ENCODE measurements around the gene KLKB1. TPM values are rescaled to one million over a fixed set of nuclear protein-coding genes. Genes with fewer than 3 reads are reported as not detected.
A peak's percentile ranks its signal among the peaks of the same experiment; 100 is the strongest.

Gene KLKB1
- total RNA-seq, 3 donors from 2014 or later, result 0.16 to 0.20 TPM; not detected in 1

DNA sequence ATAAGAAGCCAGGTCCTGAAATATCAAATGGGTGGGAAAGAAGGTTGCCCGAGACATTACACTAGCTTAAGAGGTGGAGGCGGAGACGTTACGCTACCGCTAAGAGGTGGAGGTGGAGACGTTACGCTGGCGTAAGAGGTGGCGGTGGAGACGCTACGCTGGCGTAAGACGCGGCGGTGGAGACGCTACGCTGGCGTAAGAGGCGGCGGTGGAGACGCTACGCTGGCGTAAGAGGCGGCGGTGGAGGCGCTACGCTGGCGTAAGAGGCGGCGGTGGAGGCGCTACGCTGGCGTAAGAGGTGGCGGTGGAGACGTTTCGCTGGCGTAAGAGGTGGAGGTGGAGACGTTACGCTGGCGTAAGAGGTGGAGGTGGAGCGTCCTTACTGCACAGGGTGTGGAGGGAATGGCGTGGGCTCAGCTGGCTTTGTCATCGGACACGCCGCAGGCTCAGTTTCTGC, 23.2 kb upstream of the KLKB1 start:
- DNase-seq (no peak), ATAC-seq (peak; percentile 56 to 80)
- Mint-ChIP-seq H3K4me1 (ENCODE audit: low read depth) (peaks cover 7% of the 10 kb centered on the region), H3K27me3 (ENCODE audit: low read depth) (no peaks in the 10 kb centered on the region), H3K36me3 (ENCODE audit: insufficient read depth) (peaks cover 11% of the 10 kb centered on the region), H3K4me3 (peak overlapping the region; percentile 11), H3K9me3 (peaks cover 5% of the 10 kb centered on the region)

DNA sequence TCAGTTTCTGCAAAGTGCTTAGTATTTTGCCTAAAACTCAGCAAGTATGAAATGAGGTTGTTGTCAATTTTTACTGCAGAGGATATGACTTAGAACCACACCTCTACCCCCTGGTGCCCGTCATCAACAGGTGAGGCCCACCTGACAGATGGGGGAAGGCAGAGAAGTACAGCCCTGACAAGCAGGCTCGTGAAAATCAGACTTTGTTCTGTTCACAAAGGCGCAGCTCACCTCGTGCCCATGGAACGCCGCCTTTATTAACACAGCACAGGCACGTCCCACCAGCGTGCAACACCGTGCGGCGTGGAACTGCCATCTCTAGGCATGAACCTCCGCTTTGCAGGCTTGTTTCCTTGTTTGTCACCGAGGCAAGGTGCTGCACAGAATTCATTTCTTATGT, 22.6 kb upstream of the KLKB1 start:
- Mint-ChIP-seq H3K9me3 (peaks cover 8% of the 10 kb centered on the region), H3K4me1 (ENCODE audit: low read depth) (peaks cover 7% of the 10 kb centered on the region), H3K27me3 (ENCODE audit: low read depth) (no peaks in the 10 kb centered on the region), H3K4me3 (peak overlapping the region; percentile 11), H3K36me3 (ENCODE audit: insufficient read depth) (peaks cover 17% of the 10 kb centered on the region)
- ATAC-seq (no peak), DNase-seq (no peak)

DNA sequence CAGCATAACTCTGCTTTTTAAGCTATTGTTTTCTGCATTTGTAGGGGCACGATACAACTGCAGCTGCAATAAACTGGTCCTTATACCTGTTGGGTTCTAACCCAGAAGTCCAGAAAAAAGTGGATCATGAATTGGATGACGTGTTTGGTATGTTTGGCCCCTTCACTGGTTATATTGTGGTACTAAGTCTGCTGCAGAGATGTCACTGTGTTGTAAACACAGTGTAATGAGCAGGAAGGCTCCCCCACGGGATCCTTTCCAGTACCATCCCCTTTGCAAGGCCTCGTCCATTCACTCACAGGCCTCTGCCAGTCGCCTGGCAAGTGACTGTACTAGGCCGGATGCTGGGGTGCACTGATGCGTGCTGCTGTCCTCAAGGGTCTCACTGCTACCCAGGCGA, 22.2 kb upstream of the KLKB1 start:
- H3K36me3 Mint-ChIP-seq (ENCODE audit: insufficient read depth), result peaks cover 20% of the 10 kb centered on the region
- peaks cover 9% of the 10 kb centered on the region for H3K9me3 Mint-ChIP-seq
- H3K4me1 Mint-ChIP-seq (ENCODE audit: low read depth), result peaks cover 7% of the 10 kb centered on the region
- no peak overlapping the region for H3K4me3 Mint-ChIP-seq
- ATAC-seq, result no peak
- H3K27me3 Mint-ChIP-seq (ENCODE audit: low read depth), result no peaks in the 10 kb centered on the region
- DNase-seq, result no peak

DNA sequence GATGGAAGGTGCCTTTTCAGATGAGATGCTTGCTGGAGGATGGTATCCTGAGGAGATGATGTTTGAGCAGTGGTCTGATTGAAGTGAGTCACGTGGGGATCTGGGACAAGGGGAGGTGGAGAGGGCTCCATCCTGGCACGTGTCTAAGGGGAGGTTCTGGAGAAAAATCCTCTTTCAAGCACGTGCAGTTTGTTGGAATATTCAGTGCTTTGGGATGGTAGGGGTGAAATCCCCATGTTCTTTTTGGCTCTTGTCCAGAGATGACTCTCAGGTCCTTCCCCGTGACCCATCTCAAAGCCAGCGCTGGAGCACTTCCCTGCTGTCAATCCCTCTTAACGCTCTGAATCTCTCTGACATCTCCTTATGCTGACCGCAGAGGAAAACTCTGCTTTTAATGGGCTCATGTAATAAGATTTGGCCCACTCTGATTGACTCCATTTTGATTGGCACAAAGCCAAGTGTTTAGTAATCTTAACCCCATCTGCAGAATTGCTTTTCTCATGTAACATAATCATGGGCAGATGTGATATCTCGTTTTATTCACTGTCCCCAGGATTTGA, 10.8 kb upstream of the KLKB1 start:
- no peaks in the 10 kb centered on the region for H3K9me3 Mint-ChIP-seq
- H3K36me3 Mint-ChIP-seq (ENCODE audit: insufficient read depth), result peaks cover 12% of the 10 kb centered on the region
- no peak for DNase-seq
- no peaks in the 10 kb centered on the region for H3K4me1 Mint-ChIP-seq (ENCODE audit: low read depth)
- no peaks in the 10 kb centered on the region for H3K27me3 Mint-ChIP-seq (ENCODE audit: low read depth)
- ATAC-seq, result no peak
- no peak overlapping the region for H3K4me3 Mint-ChIP-seq

DNA sequence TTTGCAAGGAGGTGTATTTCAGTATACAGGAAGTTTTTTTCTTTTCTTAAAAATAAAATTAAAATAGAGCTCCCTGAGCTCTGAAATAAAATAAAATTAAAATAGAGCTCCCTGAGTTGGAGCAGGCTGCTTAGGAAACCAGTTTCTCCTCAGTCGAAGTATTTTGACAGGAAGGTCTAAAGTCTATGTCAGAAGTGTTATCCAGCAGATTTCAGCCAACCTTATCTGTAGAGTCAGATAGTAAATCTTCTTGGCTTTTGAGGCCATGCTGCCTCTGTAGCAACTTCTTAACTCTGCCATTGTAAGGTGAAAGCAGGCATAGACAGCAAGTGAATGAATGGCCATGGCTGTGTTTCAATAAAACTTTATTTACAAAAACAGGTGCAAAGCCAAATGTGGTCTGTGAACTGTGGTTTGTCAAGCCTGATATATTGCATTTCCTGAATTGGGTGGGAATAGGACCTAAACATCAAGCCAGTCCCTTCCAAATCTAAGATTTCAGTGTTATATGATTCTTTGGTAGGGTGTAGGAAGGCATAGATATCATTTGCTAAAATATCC, 9.5 kb upstream of the KLKB1 start:
- ATAC-seq, result no peak

DNA sequence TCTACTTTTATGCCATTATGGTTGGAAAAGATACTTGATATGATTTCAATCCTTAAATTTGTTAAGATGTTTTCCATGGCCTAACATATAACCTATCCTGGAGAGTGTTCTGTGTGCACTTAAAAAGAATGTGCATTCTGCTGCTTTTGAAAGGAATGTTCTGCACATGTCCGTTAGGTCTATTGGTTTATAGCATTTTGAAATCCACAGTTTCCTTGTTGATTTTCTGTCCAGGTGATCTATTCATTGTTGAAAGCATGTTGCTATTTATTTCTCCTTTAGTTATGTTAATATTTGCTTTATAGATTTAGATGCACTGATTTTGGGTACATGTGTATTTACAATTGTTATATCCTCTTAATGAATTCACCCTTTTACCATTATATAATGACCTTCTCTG, 5.7 kb upstream of the KLKB1 start:
- H3K4me1 Mint-ChIP-seq (ENCODE audit: low read depth), result no peaks in the 10 kb centered on the region
- H3K4me3 Mint-ChIP-seq, result no peak overlapping the region
- H3K27me3 Mint-ChIP-seq (ENCODE audit: low read depth), result no peaks in the 10 kb centered on the region
- H3K36me3 Mint-ChIP-seq (ENCODE audit: insufficient read depth), result peaks cover 15% of the 10 kb centered on the region
- peaks cover 7% of the 10 kb centered on the region for H3K9me3 Mint-ChIP-seq
- ATAC-seq, result no peak
- DNase-seq, result no peak

More for the DNA sequence above, 9.5 kb upstream of the KLKB1 start:
- no peaks in the 10 kb centered on the region for H3K4me1 Mint-ChIP-seq (ENCODE audit: low read depth)
- peaks cover 7% of the 10 kb centered on the region for H3K36me3 Mint-ChIP-seq (ENCODE audit: insufficient read depth)
- no peak for DNase-seq
- no peak overlapping the region for H3K4me3 Mint-ChIP-seq
- H3K27me3 Mint-ChIP-seq (ENCODE audit: low read depth), result no peaks in the 10 kb centered on the region
- no peaks in the 10 kb centered on the region for H3K9me3 Mint-ChIP-seq

DNA sequence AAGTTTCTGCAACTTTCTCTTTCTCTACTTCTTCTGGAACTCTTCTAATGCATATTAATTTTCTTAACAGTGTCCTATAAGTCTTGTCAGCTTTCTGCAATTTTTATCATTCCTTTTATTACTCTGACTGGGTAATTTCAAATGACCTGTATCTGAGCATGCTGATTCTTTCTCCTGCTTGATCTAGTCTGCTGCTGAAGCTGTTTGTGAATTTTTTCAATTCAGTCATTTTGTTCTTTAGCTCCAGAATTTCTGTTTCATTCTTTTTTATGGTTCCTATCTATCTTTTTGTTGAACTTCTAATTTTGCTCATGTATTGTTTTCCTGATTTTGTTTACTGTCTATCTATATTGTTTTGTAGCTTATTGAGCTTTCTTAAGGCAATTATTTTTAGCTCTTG, 1.5 kb upstream of the KLKB1 start:
- no peaks in the 10 kb centered on the region for H3K27me3 Mint-ChIP-seq (ENCODE audit: low read depth)
- ATAC-seq (no peak), DNase-seq (no peak)
- no peaks in the 10 kb centered on the region for H3K4me1 Mint-ChIP-seq (ENCODE audit: low read depth)
- no peak overlapping the region for H3K4me3 Mint-ChIP-seq
- peaks cover 7% of the 10 kb centered on the region for H3K9me3 Mint-ChIP-seq
- H3K36me3 Mint-ChIP-seq (ENCODE audit: insufficient read depth), result peaks cover 21% of the 10 kb centered on the region

DNA sequence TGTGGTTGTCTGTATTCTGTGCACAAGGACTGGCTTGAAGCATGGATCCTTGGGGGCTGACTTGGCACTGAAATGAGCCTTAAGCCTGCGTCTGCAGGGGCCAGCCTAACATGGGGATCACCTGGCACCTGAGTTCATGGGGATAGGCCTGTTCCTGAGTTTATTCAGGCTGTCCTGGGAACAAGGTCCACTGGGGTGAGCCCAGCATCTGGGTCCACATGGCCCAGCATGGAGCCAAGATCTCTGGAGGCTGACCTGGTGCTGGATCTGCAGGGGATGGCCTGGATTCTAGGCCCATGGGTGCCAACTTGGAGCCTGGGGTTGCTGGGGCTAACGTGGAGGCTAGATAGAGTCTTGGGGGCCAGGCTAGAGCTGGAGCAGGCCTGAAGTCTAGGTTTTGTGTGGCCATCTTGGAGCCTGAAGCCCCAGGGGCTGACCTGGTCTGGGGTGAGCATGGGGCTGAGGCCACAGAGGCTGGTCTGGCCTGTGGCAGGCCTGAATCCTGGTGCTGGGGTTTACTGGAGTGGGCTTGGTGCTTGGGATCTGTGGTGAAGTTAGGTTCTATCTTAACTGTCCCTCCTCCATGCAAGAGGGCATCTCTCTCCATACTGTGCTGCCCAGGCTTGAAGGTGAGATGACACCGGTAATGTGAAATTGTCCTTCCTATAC, 652 bp upstream of the KLKB1 start:
- Mint-ChIP-seq H3K9me3 (peaks cover 7% of the 10 kb centered on the region), H3K27me3 (ENCODE audit: low read depth) (no peaks in the 10 kb centered on the region), H3K4me1 (ENCODE audit: low read depth) (no peaks in the 10 kb centered on the region), H3K36me3 (ENCODE audit: insufficient read depth) (peaks cover 21% of the 10 kb centered on the region), H3K4me3 (no peak overlapping the region)
- DNase-seq (no peak), ATAC-seq (no peak)

DNA sequence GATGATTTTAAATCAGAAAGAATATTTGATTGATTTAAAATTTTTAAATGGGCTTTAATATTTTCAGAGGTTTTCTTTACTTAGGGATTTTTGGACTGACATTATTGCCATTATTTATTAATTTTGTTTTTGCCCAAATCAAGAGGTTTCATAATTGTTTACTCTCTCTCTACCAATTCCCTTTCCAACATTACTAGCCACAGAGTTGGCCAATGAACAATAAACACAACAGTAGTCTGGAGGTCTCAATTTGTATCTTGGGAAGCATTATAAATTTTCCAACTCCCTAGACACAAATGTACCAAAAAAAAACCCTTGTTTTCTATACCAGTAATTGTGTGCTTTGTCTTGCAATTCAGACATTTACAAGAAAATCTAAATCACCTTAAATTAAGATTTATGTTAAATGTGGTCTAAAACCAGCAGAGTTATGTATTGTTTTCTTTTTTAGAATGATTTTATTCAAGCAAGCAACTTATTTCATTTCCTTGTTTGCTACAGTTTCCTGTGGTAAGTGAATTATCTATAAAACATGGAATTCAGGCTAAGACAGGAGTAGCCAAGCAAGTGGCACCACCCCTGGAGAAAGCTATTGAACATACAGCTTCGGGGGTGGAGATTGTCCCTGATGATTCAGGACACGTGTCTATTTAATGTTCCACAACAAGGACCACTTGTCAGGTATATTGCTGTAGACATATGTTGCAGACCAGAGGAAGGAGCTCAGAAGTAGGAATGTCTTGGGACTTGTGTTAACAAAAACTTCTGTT, 622 bp downstream of the KLKB1 start:
- no peaks in the 10 kb centered on the region for H3K27me3 Mint-ChIP-seq (ENCODE audit: low read depth)
- no peaks in the 10 kb centered on the region for H3K4me1 Mint-ChIP-seq (ENCODE audit: low read depth)
- peaks cover 7% of the 10 kb centered on the region for H3K9me3 Mint-ChIP-seq

DNA sequence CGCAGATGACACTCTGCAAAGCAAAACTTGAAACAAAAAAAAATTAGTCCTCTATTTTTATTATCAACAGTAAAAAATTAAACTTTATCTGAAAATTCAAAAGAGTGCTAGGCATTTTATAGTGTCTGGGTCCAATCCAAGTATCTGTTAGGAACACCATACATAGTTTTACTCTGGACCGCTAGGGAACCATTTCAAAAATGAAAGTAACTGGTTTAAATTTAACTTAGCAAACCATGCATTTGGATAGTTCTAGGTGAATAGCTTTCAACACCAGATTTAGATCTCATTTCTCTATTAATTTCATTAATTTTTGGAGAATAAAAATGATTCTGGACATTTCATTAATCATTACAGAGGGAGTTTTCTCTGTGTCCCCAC, 1.2 kb downstream of the KLKB1 start:
- H3K4me3 Mint-ChIP-seq, result no peak overlapping the region
- ATAC-seq (no peak), DNase-seq (no peak)
- H3K27me3 Mint-ChIP-seq (ENCODE audit: low read depth), result no peaks in the 10 kb centered on the region
- peaks cover 7% of the 10 kb centered on the region for H3K9me3 Mint-ChIP-seq
- peaks cover 19% of the 10 kb centered on the region for H3K36me3 Mint-ChIP-seq (ENCODE audit: insufficient read depth)
- H3K4me1 Mint-ChIP-seq (ENCODE audit: low read depth), result no peaks in the 10 kb centered on the region

More for the DNA sequence above, 622 bp downstream of the KLKB1 start:
- no peak for ATAC-seq
- DNase-seq, result no peak
- Mint-ChIP-seq H3K36me3 (ENCODE audit: insufficient read depth) (peaks cover 25% of the 10 kb centered on the region), H3K4me3 (no peak overlapping the region)

DNA sequence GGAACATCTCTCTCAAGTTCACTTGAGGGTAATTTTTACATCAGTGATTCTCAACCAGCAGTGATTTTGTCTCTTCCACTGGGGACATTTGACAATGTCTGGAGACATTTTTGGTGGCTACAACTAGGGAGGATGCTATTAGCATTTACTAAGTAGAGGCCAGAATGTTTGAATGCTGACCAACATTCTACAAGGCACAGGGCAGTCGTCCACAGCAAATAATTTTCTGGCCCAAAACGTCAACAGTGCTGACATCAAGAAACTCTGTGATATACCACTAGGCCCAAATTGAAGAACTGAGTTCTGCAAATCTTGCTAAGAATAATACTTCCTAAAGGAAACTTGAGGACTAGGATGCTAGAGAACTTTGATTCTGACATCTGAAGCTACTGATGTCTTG, 7.1 kb downstream of the KLKB1 start:
- H3K4me1 Mint-ChIP-seq (ENCODE audit: low read depth), result no peaks in the 10 kb centered on the region
- H3K27me3 Mint-ChIP-seq (ENCODE audit: low read depth), result no peaks in the 10 kb centered on the region
- peaks cover 24% of the 10 kb centered on the region for H3K36me3 Mint-ChIP-seq (ENCODE audit: insufficient read depth)
- DNase-seq (no peak), ATAC-seq (no peak)
- H3K4me3 Mint-ChIP-seq, result no peak overlapping the region
- H3K9me3 Mint-ChIP-seq, result no peaks in the 10 kb centered on the region

DNA sequence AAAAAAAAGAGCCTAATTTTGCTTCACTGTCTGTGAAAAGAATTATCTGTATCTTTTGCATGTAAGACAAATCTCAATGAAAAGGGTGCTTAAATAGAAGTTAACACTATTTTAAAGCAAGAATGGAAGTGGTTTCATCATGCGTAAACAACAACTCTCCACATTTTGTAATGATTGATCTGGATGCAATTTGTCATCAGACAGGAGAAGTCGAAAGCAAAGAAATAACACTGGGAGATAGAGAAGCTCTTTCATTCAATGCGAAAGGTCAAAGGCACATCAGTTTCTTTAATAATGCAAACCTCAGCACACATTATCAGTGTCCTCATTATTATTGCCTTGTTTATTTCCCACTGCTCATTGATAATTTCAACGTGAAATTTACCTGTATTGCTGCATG, 8.8 kb downstream of the KLKB1 start:
- no peaks in the 10 kb centered on the region for H3K4me1 Mint-ChIP-seq (ENCODE audit: low read depth)
- DNase-seq (no peak), ATAC-seq (no peak)
- H3K9me3 Mint-ChIP-seq, result no peaks in the 10 kb centered on the region
- peaks cover 30% of the 10 kb centered on the region for H3K36me3 Mint-ChIP-seq (ENCODE audit: insufficient read depth)
- H3K27me3 Mint-ChIP-seq (ENCODE audit: low read depth), result no peaks in the 10 kb centered on the region
- H3K4me3 Mint-ChIP-seq, result no peak overlapping the region

DNA sequence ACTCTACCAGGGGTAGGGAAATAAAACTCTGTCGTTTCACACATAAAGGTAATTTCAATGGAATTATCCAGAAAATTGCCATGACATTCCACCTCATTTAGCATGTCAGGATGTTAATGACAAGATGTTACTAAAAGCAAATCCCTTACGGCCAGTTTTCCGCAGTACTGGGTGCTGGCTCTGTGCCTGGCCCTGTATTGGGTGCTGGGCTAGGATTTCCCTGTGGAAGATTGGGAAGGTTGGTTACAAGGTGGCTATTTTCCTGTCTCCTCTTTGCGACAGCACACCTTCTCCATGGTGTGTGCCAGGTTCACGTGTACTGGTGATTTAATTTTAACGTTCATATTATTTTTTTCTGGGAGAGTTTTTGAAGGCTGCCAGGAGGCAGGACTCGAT, 13.1 kb downstream of the KLKB1 start:
- H3K4me1 Mint-ChIP-seq (ENCODE audit: low read depth), result no peaks in the 10 kb centered on the region
- H3K36me3 Mint-ChIP-seq (ENCODE audit: insufficient read depth), result peaks cover 20% of the 10 kb centered on the region
- ATAC-seq, result no peak
- H3K4me3 Mint-ChIP-seq, result no peak overlapping the region
- H3K27me3 Mint-ChIP-seq (ENCODE audit: low read depth), result no peaks in the 10 kb centered on the region
- H3K9me3 Mint-ChIP-seq, result no peaks in the 10 kb centered on the region
- no peak for DNase-seq

DNA sequence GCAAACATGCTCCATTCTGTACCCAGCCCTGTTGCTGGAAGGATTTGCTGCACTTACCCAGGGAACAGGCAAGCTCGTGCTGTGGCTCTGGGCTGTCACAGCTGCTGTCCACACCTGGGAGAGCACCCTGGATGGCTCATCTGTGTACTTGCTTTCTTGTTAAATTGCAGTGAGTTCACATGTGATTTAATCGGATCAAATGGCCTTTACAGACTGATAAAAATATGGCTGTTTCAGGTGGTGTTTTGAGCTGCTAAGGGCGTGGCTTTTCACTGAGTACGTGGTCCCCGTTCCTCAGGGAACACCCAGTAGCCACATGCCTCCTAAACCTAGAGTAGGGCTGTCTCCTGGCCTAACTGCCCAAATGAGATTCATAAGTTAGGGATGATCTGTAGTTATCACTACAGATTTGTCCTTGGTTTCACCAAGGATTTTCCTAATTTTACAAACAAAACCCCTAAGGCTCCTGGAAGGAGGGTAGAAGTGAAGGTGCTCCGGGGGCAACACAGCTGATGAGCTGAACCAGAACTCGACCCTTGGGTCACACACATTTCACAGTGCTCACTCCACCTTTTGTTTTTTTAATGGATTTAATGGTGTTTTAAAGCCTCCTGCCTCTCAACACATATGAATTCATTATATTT, 13.7 kb downstream of the KLKB1 start:
- ATAC-seq (no peak), DNase-seq (no peak)
- Mint-ChIP-seq H3K9me3 (peaks cover 4% of the 10 kb centered on the region), H3K36me3 (ENCODE audit: insufficient read depth) (peaks cover 23% of the 10 kb centered on the region), H3K4me3 (no peak overlapping the region), H3K4me1 (ENCODE audit: low read depth) (no peaks in the 10 kb centered on the region), H3K27me3 (ENCODE audit: low read depth) (no peaks in the 10 kb centered on the region)

Data from activated T-cell treated with anti-CD3 and anti-CD28 coated beads, Interleukin-2, amount 50 U/mL, for 4 hours (primary cell).